Middle frontal gyrus (tissue), 1 donor: ENCODE data around the gene CD72.

Source experiments
- DNase-seq: peaks from one replicate; pipeline ENCODE4 v3.0.0-alpha.2; 2015; ENCODE audit warnings: low spot score; ENCODE audit errors: extremely low spot score

The CD72 gene

GRCh38 chr9:35618325-35618727 lies at the start of gene CD72:
CD72 (minus strand) TSS chr9:35618413; CDS start chr9:35618303, 110 bp downstream.
- DNase-seq, result no peak

- DNase-seq, result no peak
Observed at GRCh38 chr9:35667939-35668338, 49.7 kb upstream of the CD72 start.

- DNase-seq, result no peak
Observed at GRCh38 chr9:35666549-35666948, 48.3 kb upstream of the CD72 start.

- DNase-seq, result no peak
Observed at GRCh38 chr9:35666045-35666444, 47.8 kb upstream of the CD72 start.

- no peak for DNase-seq
Observed at GRCh38 chr9:35665471-35665818, 47.2 kb upstream of the CD72 start.

- DNase-seq, result peak; percentile 55
Observed at GRCh38 chr9:35664531-35665470, 46.6 kb upstream of the CD72 start, which contains the start of gene ARHGEF39. ARHGEF39 (minus strand) TSS chr9:35665195; CDS start chr9:35665169, 26 bp downstream.

GRCh38 chr9:35662437-35662836 lies 44.2 kb upstream of the CD72 start:
- DNase-seq, result no peak

- no peak for DNase-seq
Observed at GRCh38 chr9:35661756-35662350, 43.6 kb upstream of the CD72 start.

- DNase-seq, result no peak
Observed at GRCh38 chr9:35660966-35661415, 42.8 kb upstream of the CD72 start.

GRCh38 chr9:35659340-35659739 lies 41.1 kb upstream of the CD72 start:
- no peak for DNase-seq

- no peak for DNase-seq
Observed at GRCh38 chr9:35658968-35659220, 40.7 kb upstream of the CD72 start.

GRCh38 chr9:35658137-35658967 lies 40.1 kb upstream of the CD72 start, which contains the start of gene CCDC107:
CCDC107 (plus strand) TSS chr9:35658292; CDS start chr9:35658380, 88 bp downstream.
- DNase-seq, result peak; percentile 77

GRCh38 chr9:35657546-35658136 lies 39.4 kb upstream of the CD72 start, which contains the start of gene RMRP:
RMRP (minus strand) TSS chr9:35658019.
- DNase-seq, result peak; percentile 98

GRCh38 chr9:35656831-35657545 lies 38.8 kb upstream of the CD72 start:
- no peak for DNase-seq

- DNase-seq, result no peak
Observed at GRCh38 chr9:35656348-35656747, 38.1 kb upstream of the CD72 start.

GRCh38 chr9:35653611-35654010 lies 35.4 kb upstream of the CD72 start:
- no peak for DNase-seq

GRCh38 chr9:35652829-35653209 lies 34.6 kb upstream of the CD72 start:
- DNase-seq, result no peak

- no peak for DNase-seq
Observed at GRCh38 chr9:35651956-35652828, 34.0 kb upstream of the CD72 start.

GRCh38 chr9:35650341-35651158 lies 32.3 kb upstream of the CD72 start, which contains the start of gene SIT1:
SIT1 (minus strand) TSS chr9:35650931; CDS start chr9:35650853, 78 bp downstream.
- DNase-seq, result no peak
